ENCODE data around the gene DYNC1LI2.

The DYNC1LI2 gene

DNA sequence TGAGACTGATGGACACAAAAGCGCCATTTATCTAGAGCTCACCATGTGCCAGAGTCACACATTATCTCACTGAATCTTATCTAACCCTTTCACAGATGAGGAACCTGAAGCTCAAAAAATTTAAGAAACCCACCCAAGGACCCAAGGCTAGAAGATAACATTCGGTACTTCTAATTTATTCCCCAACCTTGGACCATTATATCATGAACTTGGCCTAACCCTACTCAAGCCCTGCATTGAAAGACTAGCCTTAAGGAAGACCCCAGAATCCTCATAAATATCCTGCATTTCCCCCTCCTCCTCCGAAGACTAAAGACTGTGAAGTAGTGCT lies 548 bp upstream of the DYNC1LI2 start:
- DNase-seq (ENCODE audit: insufficient read length, low spot score) (no peak), FAIRE-seq (no peak)
- TF ChIP-seq, protein P1, sequence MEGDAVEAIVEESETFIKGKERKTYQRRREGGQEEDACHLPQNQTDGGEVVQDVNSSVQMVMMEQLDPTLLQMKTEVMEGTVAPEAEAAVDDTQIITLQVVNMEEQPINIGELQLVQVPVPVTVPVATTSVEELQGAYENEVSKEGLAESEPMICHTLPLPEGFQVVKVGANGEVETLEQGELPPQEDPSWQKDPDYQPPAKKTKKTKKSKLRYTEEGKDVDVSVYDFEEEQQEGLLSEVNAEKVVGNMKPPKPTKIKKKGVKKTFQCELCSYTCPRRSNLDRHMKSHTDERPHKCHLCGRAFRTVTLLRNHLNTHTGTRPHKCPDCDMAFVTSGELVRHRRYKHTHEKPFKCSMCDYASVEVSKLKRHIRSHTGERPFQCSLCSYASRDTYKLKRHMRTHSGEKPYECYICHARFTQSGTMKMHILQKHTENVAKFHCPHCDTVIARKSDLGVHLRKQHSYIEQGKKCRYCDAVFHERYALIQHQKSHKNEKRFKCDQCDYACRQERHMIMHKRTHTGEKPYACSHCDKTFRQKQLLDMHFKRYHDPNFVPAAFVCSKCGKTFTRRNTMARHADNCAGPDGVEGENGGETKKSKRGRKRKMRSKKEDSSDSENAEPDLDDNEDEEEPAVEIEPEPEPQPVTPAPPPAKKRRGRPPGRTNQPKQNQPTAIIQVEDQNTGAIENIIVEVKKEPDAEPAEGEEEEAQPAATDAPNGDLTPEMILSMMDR (IDR thresholded peaks at IDR 0.05; ENCODE audit: insufficient read depth, missing control alignments) = no peak

DNA sequence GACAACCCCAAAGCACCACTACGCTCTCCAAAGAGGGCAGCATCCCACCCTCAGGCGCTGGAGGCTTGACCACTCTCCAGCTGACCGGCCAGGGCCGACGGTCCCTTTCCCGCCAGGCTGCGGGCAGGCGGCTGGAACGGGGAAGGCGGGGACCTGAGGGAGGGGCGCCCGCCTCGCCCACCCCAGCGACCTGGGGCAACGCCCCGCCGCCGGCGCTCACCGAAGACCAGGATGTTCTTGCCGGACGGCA lies 431 bp downstream of the DYNC1LI2 start:
- no peak for FAIRE-seq
- TF ChIP-seq, protein P1 (IDR thresholded peaks at IDR 0.05; ENCODE audit: insufficient read depth, missing control alignments) = no peak
- DNase-seq (ENCODE audit: insufficient read length, low spot score) = no peak

DNA sequence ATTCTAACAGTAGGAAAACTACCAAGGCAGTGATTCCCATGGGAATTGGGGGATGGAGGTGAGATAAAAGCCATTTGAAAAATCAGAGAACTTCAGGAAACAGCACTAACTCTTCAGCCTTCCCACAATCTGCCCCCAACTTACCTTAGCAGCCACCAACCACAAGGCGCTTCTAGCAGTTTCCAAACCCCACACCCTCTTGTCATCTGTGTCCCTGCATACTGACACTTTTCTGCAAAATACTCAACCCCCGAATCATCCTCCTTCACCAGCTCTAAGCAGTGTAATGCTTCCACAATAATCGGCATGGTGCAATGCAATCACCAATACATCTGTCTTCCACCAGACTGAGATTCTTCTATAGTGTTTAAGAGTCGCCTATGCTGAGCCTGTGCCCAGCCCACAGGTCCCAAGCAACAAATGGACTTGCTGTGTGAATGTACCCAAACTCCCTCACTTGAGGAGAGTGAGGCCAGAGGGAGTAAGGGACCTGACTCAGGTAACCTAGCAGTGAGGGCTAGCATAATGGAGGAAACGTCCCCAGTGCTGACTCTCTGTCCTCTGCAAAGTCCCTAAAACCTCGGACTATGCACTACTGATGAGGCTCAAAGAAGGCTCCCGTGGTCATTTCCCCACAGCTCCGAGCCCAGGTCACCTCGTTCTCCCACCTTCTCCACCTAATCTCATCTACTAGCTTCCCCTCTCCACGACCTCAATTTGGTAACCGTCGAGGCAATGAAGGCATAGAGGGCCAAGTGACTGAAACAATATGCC lies 943 bp downstream of the DYNC1LI2 start:
- TF ChIP-seq, protein P1 (IDR thresholded peaks at IDR 0.05; ENCODE audit: insufficient read depth, missing control alignments) = no peak
- DNase-seq (ENCODE audit: insufficient read length, low spot score) (no peak), FAIRE-seq (no peak)

DNA sequence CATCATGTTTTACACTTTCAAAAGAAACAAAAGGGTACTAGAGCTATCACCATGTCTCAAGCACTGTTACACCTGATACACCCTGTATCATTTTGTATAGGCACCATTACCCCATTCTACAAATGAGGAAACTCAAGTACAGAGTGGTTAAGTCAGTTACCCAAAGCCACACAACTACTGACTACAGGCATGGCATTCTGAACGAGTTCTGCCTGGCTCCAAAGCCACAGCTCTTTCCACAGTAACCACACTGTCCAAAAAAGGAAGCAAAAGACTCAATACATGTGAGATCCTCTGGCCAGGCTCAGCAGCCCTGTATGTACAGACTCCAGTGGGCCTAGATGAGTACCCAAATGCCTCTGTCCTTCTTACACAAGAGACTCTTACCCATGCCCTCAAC lies 4.7 kb downstream of the DYNC1LI2 start:
- FAIRE-seq = no peak
- DNase-seq (ENCODE audit: insufficient read length, low spot score) = no peak
- TF ChIP-seq, protein P1 (IDR thresholded peaks at IDR 0.05; ENCODE audit: insufficient read depth, missing control alignments) = no peak

DNA sequence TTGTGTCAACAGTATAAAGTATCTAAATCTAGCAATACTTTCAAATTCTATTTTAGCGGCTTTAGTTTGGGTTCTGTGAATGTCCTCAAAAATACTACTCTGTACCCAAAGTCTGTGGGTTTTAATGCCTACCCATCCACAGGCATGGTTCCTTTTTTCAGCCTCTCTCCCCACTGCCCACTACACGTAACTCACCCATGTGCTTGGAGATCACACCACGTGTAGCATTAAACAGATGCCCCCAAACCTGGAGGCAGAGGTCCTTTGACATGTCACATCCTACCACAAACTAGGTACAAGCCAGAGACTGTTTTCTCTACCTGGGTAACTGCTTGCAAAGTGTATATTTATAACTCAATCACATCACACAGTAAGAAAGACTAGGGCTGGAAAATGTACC lies 5.4 kb downstream of the DYNC1LI2 start:
- DNase-seq (ENCODE audit: insufficient read length, low spot score) (no peak), FAIRE-seq (no peak)
- TF ChIP-seq, protein P1 (IDR thresholded peaks at IDR 0.05; ENCODE audit: insufficient read depth, missing control alignments) = no peak

DNA sequence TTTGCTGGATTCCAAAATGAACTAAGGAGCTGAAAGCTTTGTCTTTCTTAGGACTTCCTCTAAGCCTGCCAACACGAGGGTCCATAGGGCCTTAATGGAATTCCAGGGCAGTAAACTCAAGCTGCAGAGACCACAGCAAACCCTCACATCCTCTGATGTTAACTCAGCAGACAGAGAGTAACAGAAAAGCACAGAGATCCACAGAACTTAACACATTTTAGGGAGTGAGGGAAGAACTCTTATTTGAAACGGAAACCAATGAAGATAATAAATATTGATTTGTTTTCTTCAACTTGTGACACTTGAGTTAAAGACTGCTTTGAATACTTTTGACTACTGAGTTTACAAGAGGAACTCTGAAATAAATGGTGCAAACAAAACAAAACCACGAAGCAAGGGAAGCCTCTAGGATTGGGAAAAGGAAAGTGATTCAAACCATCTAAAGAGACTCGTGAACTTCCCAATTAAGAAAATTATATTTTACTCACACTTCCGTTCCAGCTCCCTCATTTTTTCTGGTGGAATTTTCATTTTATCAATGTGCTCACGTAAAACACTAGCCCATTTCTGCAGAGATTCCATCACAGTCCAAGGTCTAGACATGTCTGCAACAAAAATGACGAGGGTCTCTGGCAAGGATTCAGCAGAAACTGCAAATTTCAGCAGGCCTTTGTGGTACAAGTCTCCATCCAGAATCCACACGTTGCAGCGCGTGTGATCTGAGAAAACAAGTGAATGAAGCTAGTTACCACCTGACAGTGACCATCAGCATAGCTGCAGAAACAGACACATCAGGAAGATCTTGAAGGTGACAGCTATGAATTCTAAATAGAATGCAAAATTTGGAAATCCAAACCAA lies 9.2 kb downstream of the DYNC1LI2 start:
- no peak for FAIRE-seq
- no peak for DNase-seq (ENCODE audit: insufficient read length, low spot score)
- TF ChIP-seq, protein P1 (IDR thresholded peaks at IDR 0.05; ENCODE audit: insufficient read depth, missing control alignments) = no peak
